GM12891 (cell line): ENCODE results near the gene NUDT19.

ENCODE experiments used
- PAX5 ChIP-seq: IDR thresholded peaks from 2 replicates; pipeline ENCODE4 v1.6.1; 2011; ENCODE audit warnings: low read length, moderate library complexity, mild to moderate bottlenecking; ENCODE audit not compliant: insufficient read depth, severe bottlenecking
- POLR2A ChIP-seq: IDR thresholded peaks from 2 replicates; pipeline ENCODE4 v1.6.1; 2011; ENCODE audit warnings: low read depth, low read length, control low read depth
- POLR2AphosphoS5 ChIP-seq: IDR thresholded peaks from 2 replicates; pipeline ENCODE4 v1.6.1; 2011; ENCODE audit warnings: low read depth, low read length, control low read depth
- POU2F2 ChIP-seq: IDR thresholded peaks from 2 replicates; pipeline ENCODE4 v1.6.1; 2011; ENCODE audit warnings: low read depth, mild to moderate bottlenecking, control low read depth, low read length, moderate library complexity
- SPI1 ChIP-seq: IDR thresholded peaks from 2 replicates; pipeline ENCODE4 v1.6.1; 2011; ENCODE audit warnings: low read depth, low read length, control low read depth
- TAF1 ChIP-seq: IDR thresholded peaks from 2 replicates; pipeline ENCODE4 v1.6.1; 2011; ENCODE audit warnings: low read depth, low read length, control low read depth

DNA sequence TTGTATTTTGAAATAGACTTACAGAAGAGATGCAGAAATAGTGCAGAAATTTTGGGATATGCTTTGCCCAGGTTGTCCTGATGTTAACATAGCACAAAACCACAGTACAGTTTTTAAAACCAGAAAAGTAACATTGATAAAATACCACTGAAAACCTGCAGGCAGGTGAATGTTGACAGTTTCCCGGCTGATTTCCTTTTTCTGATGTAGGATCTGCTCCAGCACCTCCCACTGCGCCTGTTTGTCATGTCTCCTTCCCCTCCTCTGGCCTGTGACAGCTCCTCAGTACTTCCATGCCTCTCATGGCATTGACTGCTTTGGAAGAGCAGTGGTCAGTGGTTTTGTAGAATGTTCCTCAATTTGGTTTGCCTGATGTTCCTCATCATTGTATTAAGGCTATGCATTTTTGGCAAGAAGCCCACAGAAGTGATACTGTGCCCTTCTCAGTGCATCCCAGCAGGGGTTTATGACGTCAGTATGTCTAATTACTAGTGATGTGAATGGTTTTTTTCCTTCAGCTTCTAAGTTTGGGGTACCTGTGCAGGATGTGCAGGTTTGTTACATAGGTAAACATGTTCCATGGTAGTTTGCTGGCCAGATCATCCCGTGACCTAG lies 58.9 kb downstream of the NUDT19 start:
- TF ChIP-seq POLR2AphosphoS5 (no peak), POLR2A (no peak), TAF1 (no peak), SPI1 (no peak), PAX5 (no peak), POU2F2 (no peak)
